Islet of Langerhans (tissue), 1 donor: ENCODE measurements around the gene B3GNT8.
"Not testable (repeated sequence)": the region's sequence is repeated elsewhere in the genome, so short reads cannot be mapped to it uniquely, and the experiment has no call there.

Source experiments
- FAIRE-seq: peaks from one replicate; lab custom pipeline; 2011; peaks lifted over from hg19 to GRCh38; lab: Jason Lieb, UNC

Gene B3GNT8

GRCh38 chr19:41426952-41427646 lies at the start of gene B3GNT8:
Gene B3GNT8 (minus strand): TSS chr19:41427374. CDS start chr19:41426778, 596 bp downstream.
- no peak for FAIRE-seq

- no peak for FAIRE-seq
Measured at GRCh38 chr19:41476583-41476982, 49.4 kb upstream of the B3GNT8 start.

- FAIRE-seq: not testable (repeated sequence)
Measured at GRCh38 chr19:41463257-41464256, 36.4 kb upstream of the B3GNT8 start.

GRCh38 chr19:41462497-41462896 lies 35.3 kb upstream of the B3GNT8 start:
- no peak for FAIRE-seq

GRCh38 chr19:41457241-41457640 lies 30.1 kb upstream of the B3GNT8 start:
- FAIRE-seq: no peak

GRCh38 chr19:41456342-41456918 lies 29.3 kb upstream of the B3GNT8 start:
- no peak for FAIRE-seq

- no peak for FAIRE-seq
Measured at GRCh38 chr19:41455936-41456335, 28.8 kb upstream of the B3GNT8 start.

GRCh38 chr19:41452584-41453275 lies 25.6 kb upstream of the B3GNT8 start:
- no peak for FAIRE-seq

- FAIRE-seq: no peak
Measured at GRCh38 chr19:41449865-41450178, 22.6 kb upstream of the B3GNT8 start.

- FAIRE-seq: no peak
Measured at GRCh38 chr19:41449079-41449864, 22.1 kb upstream of the B3GNT8 start.

- no peak for FAIRE-seq
Measured at GRCh38 chr19:41447732-41448332, 20.7 kb upstream of the B3GNT8 start.

- no peak for FAIRE-seq
Measured at GRCh38 chr19:41445575-41445974, 18.4 kb upstream of the B3GNT8 start.

GRCh38 chr19:41443813-41444455 lies 16.8 kb upstream of the B3GNT8 start:
- FAIRE-seq: no peak

GRCh38 chr19:41442473-41443355 lies 15.5 kb upstream of the B3GNT8 start, which contains the start of gene ERICH4:
Gene ERICH4 (plus strand): TSS chr19:41443156. CDS start chr19:41443170, 14 bp downstream.
- no peak for FAIRE-seq

- FAIRE-seq: no peak
Measured at GRCh38 chr19:41441321-41441945, 14.3 kb upstream of the B3GNT8 start.

- peak; percentile 86 for FAIRE-seq
Measured at GRCh38 chr19:41439441-41440222, 12.5 kb upstream of the B3GNT8 start, which contains the start of gene DMAC2. Gene DMAC2 (minus strand): TSS chr19:41439912. CDS start chr19:41439899, 13 bp downstream.

- FAIRE-seq: no peak
Measured at GRCh38 chr19:41437944-41438574, 10.9 kb upstream of the B3GNT8 start.

- FAIRE-seq: no peak
Measured at GRCh38 chr19:41436674-41436951, 9.4 kb upstream of the B3GNT8 start.
